DMS53 (cell line): Measurements from ENCODE around the gene DYSF.

Source experiments
- DNase-seq: peaks from one replicate; lab custom pipeline; 2025; lab: John Stamatoyannopoulos, UW

DYSF gene

GRCh38 chr2:71691747-71692441 lies 238.5 kb downstream of the DYSF start:
- DNase-seq, result no peak

GRCh38 chr2:71692621-71693277 lies 239.4 kb downstream of the DYSF start:
- no peak for DNase-seq

GRCh38 chr2:71693286-71694270 lies 240.2 kb downstream of the DYSF start:
- DNase-seq, result no peak

- DNase-seq, result no peak
These were observed 241.3 kb downstream of the DYSF start for GRCh38 chr2:71694501-71695234.

- no peak for DNase-seq
These were observed 242.1 kb downstream of the DYSF start for GRCh38 chr2:71695235-71696120.

GRCh38 chr2:71696381-71696780 lies 243.0 kb downstream of the DYSF start:
- DNase-seq, result no peak

GRCh38 chr2:71697106-71698004 lies 244.0 kb downstream of the DYSF start:
- no peak for DNase-seq

- DNase-seq, result no peak
These were observed 246.1 kb downstream of the DYSF start for GRCh38 chr2:71699428-71699827.

GRCh38 chr2:71700041-71700657 lies 246.8 kb downstream of the DYSF start:
- DNase-seq, result no peak

- no peak for DNase-seq
These were observed 247.5 kb downstream of the DYSF start for GRCh38 chr2:71700658-71701397.

GRCh38 chr2:71702071-71702970 lies 249.0 kb downstream of the DYSF start:
- DNase-seq, result no peak

- DNase-seq, result no peak
These were observed 249.9 kb downstream of the DYSF start for GRCh38 chr2:71702971-71703898.

GRCh38 chr2:71704131-71704561 lies 250.8 kb downstream of the DYSF start:
- DNase-seq, result no peak

GRCh38 chr2:71704688-71705087 lies 251.3 kb downstream of the DYSF start:
- no peak for DNase-seq

GRCh38 chr2:71705171-71705960 lies 252.0 kb downstream of the DYSF start:
- DNase-seq, result no peak

- DNase-seq, result no peak
These were observed 252.8 kb downstream of the DYSF start for GRCh38 chr2:71706121-71706520.
